Hippocampal formation (tissue), 2 donors: ENCODE results near the gene DTNB.
A peak's percentile ranks its signal among the peaks of the same experiment; 100 is the strongest.

Source experiments
- DNase-seq, 2 donors: peaks; one replicate each; lab custom pipeline; 2025; lab: John Stamatoyannopoulos, UW

Gene DTNB

GRCh38 chr2:25386971-25387875, 286.2 kb downstream of the DTNB start:
- DNase-seq: no peak

GRCh38 chr2:25385910-25386309, 287.5 kb downstream of the DTNB start:
- no peak for DNase-seq

GRCh38 chr2:25383806-25384205, 289.6 kb downstream of the DTNB start:
- no peak for DNase-seq

- peak in 1 of 2 donors; percentile 9 for DNase-seq
Measured at GRCh38 chr2:25381502-25381901, 291.9 kb downstream of the DTNB start.

- no peak for DNase-seq
Measured at GRCh38 chr2:25380586-25381375, 292.6 kb downstream of the DTNB start.

- no peak for DNase-seq
Measured at GRCh38 chr2:25380023-25380422, 293.4 kb downstream of the DTNB start.

GRCh38 chr2:25379535-25379934, 293.8 kb downstream of the DTNB start:
- DNase-seq: no peak

- DNase-seq: no peak
Measured at GRCh38 chr2:25378731-25379490, 294.5 kb downstream of the DTNB start.

GRCh38 chr2:25377822-25378421, 295.5 kb downstream of the DTNB start:
- no peak for DNase-seq

GRCh38 chr2:25376750-25377621, 296.4 kb downstream of the DTNB start:
- peak; percentile 77 to 80 for DNase-seq

- no peak for DNase-seq
Measured at GRCh38 chr2:25375989-25376545, 297.3 kb downstream of the DTNB start.

- DNase-seq: peak in 1 of 2 donors; percentile 15
Measured at GRCh38 chr2:25375371-25375988, 297.9 kb downstream of the DTNB start.

- DNase-seq: no peak
Measured at GRCh38 chr2:25374827-25375226, 298.6 kb downstream of the DTNB start.

GRCh38 chr2:25374411-25374810, 299.0 kb downstream of the DTNB start:
- no peak for DNase-seq

GRCh38 chr2:25373269-25373981, 300.0 kb downstream of the DTNB start:
- no peak for DNase-seq

GRCh38 chr2:25372405-25373268, 300.7 kb downstream of the DTNB start:
- DNase-seq: peak; percentile 14 to 44

GRCh38 chr2:25371253-25372241, 301.8 kb downstream of the DTNB start:
- DNase-seq: no peak
